DOHH2 (cell line): Measurements from ENCODE around the gene CEP112.

Experiments
- EZH2phosphoT487 ChIP-seq: fragments of 200-600 bp; sonication (generic); IDR thresholded peaks from 2 replicates; pipeline ENCODE4 v1.6.1; 2017; ENCODE audit warnings: borderline replicate concordance, mild to moderate bottlenecking, antibody characterized with exemption, low read length, moderate library complexity, mixed read lengths
- TF ChIP-seq, protein P1 (sequence below): fragments of 200-600 bp; sonication (generic); IDR thresholded peaks from one replicate; pipeline ENCODE4 v1.5.1; 2014; ENCODE audit warnings: antibody characterized with exemption, mild to moderate bottlenecking, low read depth, low read length; ENCODE audit not compliant: poor library complexity, severe bottlenecking

GRCh38 chr17:65633146-65633881 lies 558.6 kb downstream of the CEP112 start:
- TF ChIP-seq, protein P1, sequence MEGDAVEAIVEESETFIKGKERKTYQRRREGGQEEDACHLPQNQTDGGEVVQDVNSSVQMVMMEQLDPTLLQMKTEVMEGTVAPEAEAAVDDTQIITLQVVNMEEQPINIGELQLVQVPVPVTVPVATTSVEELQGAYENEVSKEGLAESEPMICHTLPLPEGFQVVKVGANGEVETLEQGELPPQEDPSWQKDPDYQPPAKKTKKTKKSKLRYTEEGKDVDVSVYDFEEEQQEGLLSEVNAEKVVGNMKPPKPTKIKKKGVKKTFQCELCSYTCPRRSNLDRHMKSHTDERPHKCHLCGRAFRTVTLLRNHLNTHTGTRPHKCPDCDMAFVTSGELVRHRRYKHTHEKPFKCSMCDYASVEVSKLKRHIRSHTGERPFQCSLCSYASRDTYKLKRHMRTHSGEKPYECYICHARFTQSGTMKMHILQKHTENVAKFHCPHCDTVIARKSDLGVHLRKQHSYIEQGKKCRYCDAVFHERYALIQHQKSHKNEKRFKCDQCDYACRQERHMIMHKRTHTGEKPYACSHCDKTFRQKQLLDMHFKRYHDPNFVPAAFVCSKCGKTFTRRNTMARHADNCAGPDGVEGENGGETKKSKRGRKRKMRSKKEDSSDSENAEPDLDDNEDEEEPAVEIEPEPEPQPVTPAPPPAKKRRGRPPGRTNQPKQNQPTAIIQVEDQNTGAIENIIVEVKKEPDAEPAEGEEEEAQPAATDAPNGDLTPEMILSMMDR, result no peak
- no peak for TF ChIP-seq EZH2phosphoT487
